Endothelial cell of umbilical vein (primary cell): ENCODE data around the gene HEPHL1.

ENCODE experiments used
- EZH2 ChIP-seq: IDR thresholded peaks from 2 replicates; pipeline ENCODE4 v1.6.1; 2012; ENCODE audit warnings: borderline replicate concordance, low read depth, mild to moderate bottlenecking, moderate library complexity, low read length, inconsistent platforms; ENCODE audit not compliant: severe bottlenecking
- FOS ChIP-seq: IDR thresholded peaks from 2 replicates; pipeline ENCODE4 v1.6.1; 2011; ENCODE audit warnings: mild to moderate bottlenecking, low read length, moderate library complexity, borderline replicate concordance; ENCODE audit not compliant: insufficient read depth
- GATA2 ChIP-seq: IDR thresholded peaks from 2 replicates; pipeline ENCODE4 v1.7.0; 2011; ENCODE audit warnings: low read depth, mild to moderate bottlenecking, moderate library complexity, mixed read lengths, low read length; ENCODE audit not compliant: insufficient read length, insufficient read depth
- MYC ChIP-seq: IDR thresholded peaks from one replicate; pipeline ENCODE4 v1.6.1; 2011; ENCODE audit warnings: mild to moderate bottlenecking, low read depth, low read length
- POLR2A ChIP-seq: IDR thresholded peaks from 2 replicates; pipeline ENCODE4 v1.6.1; 2012; ENCODE audit warnings: low read depth, mild to moderate bottlenecking, control low read depth, low read length
- POLR2AphosphoS5 ChIP-seq: IDR thresholded peaks from 2 replicates; pipeline ENCODE4 v1.6.1; 2012; ENCODE audit warnings: low read depth, mild to moderate bottlenecking, control low read depth, low read length, moderate library complexity; ENCODE audit not compliant: insufficient read depth
- TF ChIP-seq, protein P1 (sequence below): IDR thresholded peaks from 2 replicates; pipeline ENCODE4 v1.6.1; 2011; ENCODE audit not compliant: insufficient read depth, insufficient read length
- TF ChIP-seq, protein P2 (sequence below), 2 donors: IDR thresholded peaks; 1 replicate in 1 of 2; 2 replicates in 1 of 2; pipeline ENCODE4 v1.5.1; 2011; ENCODE audit warnings: low read length in 2 of 2, mild to moderate bottlenecking in 2 of 2, moderate library complexity in 2 of 2, control low read depth in 1 of 2, inconsistent platforms in 1 of 2, low read depth in 1 of 2; ENCODE audit not compliant: insufficient read depth in 1 of 2; ENCODE audit errors: extremely low read depth in 1 of 2

- TF ChIP-seq, protein P1, sequence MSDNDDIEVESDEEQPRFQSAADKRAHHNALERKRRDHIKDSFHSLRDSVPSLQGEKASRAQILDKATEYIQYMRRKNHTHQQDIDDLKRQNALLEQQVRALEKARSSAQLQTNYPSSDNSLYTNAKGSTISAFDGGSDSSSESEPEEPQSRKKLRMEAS = no peak
- no peak for TF ChIP-seq POLR2A
- TF ChIP-seq, protein P2, sequence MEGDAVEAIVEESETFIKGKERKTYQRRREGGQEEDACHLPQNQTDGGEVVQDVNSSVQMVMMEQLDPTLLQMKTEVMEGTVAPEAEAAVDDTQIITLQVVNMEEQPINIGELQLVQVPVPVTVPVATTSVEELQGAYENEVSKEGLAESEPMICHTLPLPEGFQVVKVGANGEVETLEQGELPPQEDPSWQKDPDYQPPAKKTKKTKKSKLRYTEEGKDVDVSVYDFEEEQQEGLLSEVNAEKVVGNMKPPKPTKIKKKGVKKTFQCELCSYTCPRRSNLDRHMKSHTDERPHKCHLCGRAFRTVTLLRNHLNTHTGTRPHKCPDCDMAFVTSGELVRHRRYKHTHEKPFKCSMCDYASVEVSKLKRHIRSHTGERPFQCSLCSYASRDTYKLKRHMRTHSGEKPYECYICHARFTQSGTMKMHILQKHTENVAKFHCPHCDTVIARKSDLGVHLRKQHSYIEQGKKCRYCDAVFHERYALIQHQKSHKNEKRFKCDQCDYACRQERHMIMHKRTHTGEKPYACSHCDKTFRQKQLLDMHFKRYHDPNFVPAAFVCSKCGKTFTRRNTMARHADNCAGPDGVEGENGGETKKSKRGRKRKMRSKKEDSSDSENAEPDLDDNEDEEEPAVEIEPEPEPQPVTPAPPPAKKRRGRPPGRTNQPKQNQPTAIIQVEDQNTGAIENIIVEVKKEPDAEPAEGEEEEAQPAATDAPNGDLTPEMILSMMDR (IDR thresholded peaks at IDR 0.05; ENCODE audit: extremely low read depth in 1 of 2, insufficient read depth in 1 of 2, low read depth in 1 of 2, low read length in 2 of 2) = no peak
- no peak for TF ChIP-seq POLR2AphosphoS5
- no peak for TF ChIP-seq GATA2
- no peak for TF ChIP-seq FOS
- TF ChIP-seq MYC = no peak
- TF ChIP-seq EZH2 = no peak
Observed at GRCh38 chr11:94112206-94112953, 91.2 kb downstream of the HEPHL1 start.
